Activated T-cell treated with anti-CD3 and anti-CD28 coated beads for 1 hour (primary cell): Measurements from ENCODE around the gene ARHGEF12.

Source experiments
- DNase-seq: peaks from one replicate; pipeline ENCODE4 v3.0.0-alpha.2; 2020; ENCODE audit warnings: low read depth

ARHGEF12 gene

GRCh38 chr11:120424185-120424969 lies 88.2 kb downstream of the ARHGEF12 start:
- DNase-seq = no peak

GRCh38 chr11:120424970-120425332 lies 88.7 kb downstream of the ARHGEF12 start:
- no peak for DNase-seq

GRCh38 chr11:120425527-120425926 lies 89.3 kb downstream of the ARHGEF12 start:
- no peak for DNase-seq

- no peak for DNase-seq
Measured at GRCh38 chr11:120430146-120430545, 93.9 kb downstream of the ARHGEF12 start.

GRCh38 chr11:120431633-120432032 lies 95.4 kb downstream of the ARHGEF12 start:
- DNase-seq = no peak

- DNase-seq = no peak
Measured at GRCh38 chr11:120432056-120433018, 96.1 kb downstream of the ARHGEF12 start.

GRCh38 chr11:120441592-120441991 lies 105.4 kb downstream of the ARHGEF12 start:
- DNase-seq = no peak

- no peak for DNase-seq
Measured at GRCh38 chr11:120442031-120442430, 105.8 kb downstream of the ARHGEF12 start.

GRCh38 chr11:120446802-120447201 lies 110.6 kb downstream of the ARHGEF12 start:
- DNase-seq = no peak

- no peak for DNase-seq
Measured at GRCh38 chr11:120448240-120448639, 112.0 kb downstream of the ARHGEF12 start.

GRCh38 chr11:120455487-120455886 lies 119.3 kb downstream of the ARHGEF12 start:
- no peak for DNase-seq

GRCh38 chr11:120457996-120458395 lies 121.8 kb downstream of the ARHGEF12 start:
- DNase-seq = no peak

GRCh38 chr11:120462825-120463224 lies 126.6 kb downstream of the ARHGEF12 start:
- no peak for DNase-seq

GRCh38 chr11:120465921-120466534 lies 129.8 kb downstream of the ARHGEF12 start:
- no peak for DNase-seq

- no peak for DNase-seq
Measured at GRCh38 chr11:120467627-120468026, 131.4 kb downstream of the ARHGEF12 start.

GRCh38 chr11:120471131-120471530 lies 134.9 kb downstream of the ARHGEF12 start:
- no peak for DNase-seq

GRCh38 chr11:120471994-120472393 lies 135.8 kb downstream of the ARHGEF12 start:
- DNase-seq = no peak

GRCh38 chr11:120473503-120473902 lies 137.3 kb downstream of the ARHGEF12 start:
- DNase-seq = no peak

- no peak for DNase-seq
Measured at GRCh38 chr11:120482149-120482548, 145.9 kb downstream of the ARHGEF12 start.

- DNase-seq = no peak
Measured at GRCh38 chr11:120484722-120485121, 148.5 kb downstream of the ARHGEF12 start.

- DNase-seq = no peak
Measured at GRCh38 chr11:120486138-120486537, 149.9 kb downstream of the ARHGEF12 start.

GRCh38 chr11:120489799-120490198 lies 153.6 kb downstream of the ARHGEF12 start:
- no peak for DNase-seq

GRCh38 chr11:120492486-120492885 lies 156.3 kb downstream of the ARHGEF12 start:
- no peak for DNase-seq
